ENCODE measurements around the gene ZNF425.

GRCh38 chr7:149145031-149145845 is 19.1 kb upstream of the ZNF425 start:
- TF ChIP-seq CTCF (IDR thresholded peaks at IDR 0.05) (no peak), EZH2 (IDR thresholded peaks at IDR 0.05) (no peak)
